ENCODE data around the gene PXDN.
"Not testable (repeated sequence)": the region's sequence is repeated elsewhere in the genome, so short reads cannot be mapped to it uniquely, and the experiment has no call there.

PXDN gene

DNA sequence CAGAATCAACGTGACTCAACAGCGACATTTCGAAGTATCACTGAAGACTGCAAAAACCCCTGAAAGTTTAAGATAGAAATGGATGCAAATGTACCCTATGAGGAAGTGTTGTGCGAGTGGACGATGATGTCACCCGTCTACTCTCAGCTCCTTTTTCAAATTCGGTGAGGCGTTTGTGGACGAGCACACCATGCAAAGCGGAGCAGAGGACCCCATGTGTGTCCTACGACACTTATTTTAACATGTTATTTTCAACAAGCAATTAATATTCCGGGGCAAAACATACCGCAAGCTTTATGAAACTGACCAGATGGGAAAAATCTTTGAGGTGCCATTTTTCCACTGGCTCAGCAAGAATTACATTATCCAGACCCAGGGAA, 2.0 kb downstream of the PXDN start:
- DNase-seq (ENCODE audit: extremely low read depth in 1 of 2, low read depth in 1 of 2): no peak

- no peak for DNase-seq (ENCODE audit: extremely low read depth in 1 of 2, low read depth in 1 of 2)
Observed at GRCh38 chr2:1741851-1742250, 2.5 kb downstream of the PXDN start.

DNA sequence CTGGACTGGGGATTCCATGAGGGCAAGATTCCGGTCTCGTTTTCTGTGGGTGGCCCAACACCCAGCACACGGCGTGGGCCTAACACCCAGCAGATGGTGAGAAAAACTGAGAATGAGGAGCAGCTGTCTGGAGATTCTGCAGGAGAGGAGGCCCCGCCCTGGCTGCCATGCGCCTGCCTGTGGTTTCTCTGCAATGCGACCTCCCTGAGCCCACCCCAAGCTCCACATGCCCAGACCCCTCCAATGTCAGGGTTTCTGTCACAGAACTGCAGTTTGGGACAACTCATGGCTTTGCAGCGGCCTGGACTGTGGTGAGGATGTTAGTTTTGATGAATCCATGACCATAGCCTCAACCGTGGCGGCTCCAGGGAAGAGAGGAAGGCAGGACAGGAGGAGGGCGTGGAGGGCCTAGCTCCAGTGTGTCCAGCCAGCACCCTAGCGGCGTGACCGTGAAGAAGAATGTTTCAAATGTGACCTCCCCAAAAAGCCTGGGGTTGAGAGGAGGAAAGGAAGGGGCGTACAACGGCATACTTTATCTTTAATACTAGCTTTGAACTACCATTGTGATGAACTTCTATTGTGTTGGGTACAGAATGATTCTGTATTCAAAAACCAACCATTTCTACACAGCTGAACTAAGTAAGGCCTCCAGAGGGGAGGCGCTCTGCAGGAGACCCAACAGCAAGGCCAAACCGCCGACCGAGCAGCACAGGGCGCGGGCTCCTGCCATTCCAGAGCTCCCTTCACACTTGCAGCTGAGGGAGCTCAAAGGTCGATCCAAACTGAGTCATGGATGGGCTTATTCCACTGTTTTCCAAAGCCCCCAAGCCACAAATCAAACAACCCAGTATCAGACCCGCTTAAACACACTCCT, 3.4 kb downstream of the PXDN start:
- no peak for DNase-seq (ENCODE audit: extremely low read depth in 1 of 2, low read depth in 1 of 2)

- DNase-seq (ENCODE audit: extremely low read depth in 1 of 2, low read depth in 1 of 2): no peak
Observed at GRCh38 chr2:1739961-1740715, 4.2 kb downstream of the PXDN start.

DNA sequence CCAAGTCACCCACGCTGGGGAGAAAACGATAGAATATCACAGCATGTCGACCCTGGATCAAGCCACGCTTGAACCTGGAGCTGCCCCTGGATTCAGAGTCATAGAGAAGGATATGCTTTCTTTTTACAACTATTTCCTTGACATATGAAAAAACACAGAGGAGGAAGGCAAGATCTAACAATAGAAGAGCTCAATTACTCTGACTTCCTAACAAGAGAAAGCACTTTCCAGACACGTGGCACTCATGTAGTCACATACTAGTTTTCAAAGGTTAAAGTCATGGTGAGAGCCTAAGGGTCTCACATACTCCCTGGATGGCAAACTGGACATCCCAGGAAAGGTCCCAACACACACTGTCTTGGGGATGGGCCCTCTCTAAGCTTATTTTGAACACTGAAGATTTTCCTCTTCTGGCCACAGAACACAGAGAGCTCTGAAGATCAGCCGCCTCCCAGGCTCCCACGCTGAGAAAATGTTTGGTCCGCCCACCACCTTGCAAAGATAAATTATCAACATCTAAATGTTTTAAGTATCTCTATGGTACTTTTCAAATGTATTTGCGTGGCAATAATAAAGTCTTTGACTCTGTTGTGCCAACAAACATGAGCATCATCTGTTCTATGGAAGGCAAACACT, 4.9 kb downstream of the PXDN start:
- DNase-seq (ENCODE audit: extremely low read depth in 1 of 2, low read depth in 1 of 2): no peak

DNA sequence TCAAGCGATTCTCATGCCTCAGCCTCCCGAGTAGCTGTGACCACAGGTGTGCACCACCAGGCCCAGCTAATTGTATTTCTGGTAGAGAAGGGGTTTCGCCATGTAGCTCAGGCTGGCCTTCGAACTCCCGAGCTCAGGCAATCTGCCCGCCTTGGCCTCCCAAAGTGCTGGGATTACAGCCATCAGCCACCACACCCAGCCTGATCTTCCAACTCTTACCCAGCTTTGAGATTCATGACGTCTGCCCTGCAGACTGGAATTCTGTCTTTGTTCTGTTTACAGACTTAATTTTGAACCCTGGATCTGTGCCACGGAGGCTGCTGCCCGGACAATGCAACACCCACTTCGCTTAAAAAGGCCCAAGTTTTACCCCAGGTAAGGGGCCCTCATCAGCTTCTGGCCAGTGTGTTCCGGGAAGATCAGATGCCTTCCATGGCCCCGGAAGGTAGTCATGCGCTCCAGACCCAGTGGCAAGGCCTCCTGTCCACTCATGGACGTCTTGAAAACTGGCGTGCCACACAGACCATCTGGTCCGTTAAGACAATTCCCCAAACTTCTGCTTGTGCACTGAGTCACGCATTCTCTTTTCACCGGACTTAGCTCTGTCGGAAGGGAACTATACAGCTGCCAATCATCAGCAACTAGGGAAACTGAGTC, 5.5 kb downstream of the PXDN start:
- DNase-seq (ENCODE audit: extremely low read depth in 1 of 2, low read depth in 1 of 2): no peak

- DNase-seq (ENCODE audit: extremely low read depth in 1 of 2, low read depth in 1 of 2): no peak
Observed at GRCh38 chr2:1738163-1738562, 6.2 kb downstream of the PXDN start.

- no peak for DNase-seq (ENCODE audit: extremely low read depth in 1 of 2, low read depth in 1 of 2)
Observed at GRCh38 chr2:1736997-1737480, 7.3 kb downstream of the PXDN start.

DNA sequence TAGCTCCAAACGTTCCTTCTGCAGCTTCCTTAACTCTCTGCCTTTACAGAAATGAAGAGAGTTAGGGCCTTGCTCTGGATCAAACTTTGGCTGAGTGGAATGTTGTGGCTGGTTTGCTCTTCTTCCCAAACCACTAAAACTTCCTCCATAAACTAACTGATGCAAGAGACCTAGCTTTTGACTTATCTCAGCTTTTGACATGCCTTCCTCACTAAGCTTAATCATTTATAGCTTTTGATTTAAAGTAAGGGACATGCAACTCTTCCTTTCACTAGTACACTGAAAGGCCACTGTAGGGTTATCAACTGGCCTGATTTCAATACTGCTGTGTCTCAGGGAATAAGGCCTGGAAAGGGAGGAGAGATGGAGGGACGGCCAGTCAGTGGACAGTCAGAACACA, 8.3 kb downstream of the PXDN start:
- no peak for DNase-seq (ENCODE audit: extremely low read depth in 1 of 2, low read depth in 1 of 2)

- DNase-seq (ENCODE audit: extremely low read depth in 1 of 2, low read depth in 1 of 2): not testable (repeated sequence)
Observed at GRCh38 chr2:1733298-1733697, 11.0 kb downstream of the PXDN start.

DNA sequence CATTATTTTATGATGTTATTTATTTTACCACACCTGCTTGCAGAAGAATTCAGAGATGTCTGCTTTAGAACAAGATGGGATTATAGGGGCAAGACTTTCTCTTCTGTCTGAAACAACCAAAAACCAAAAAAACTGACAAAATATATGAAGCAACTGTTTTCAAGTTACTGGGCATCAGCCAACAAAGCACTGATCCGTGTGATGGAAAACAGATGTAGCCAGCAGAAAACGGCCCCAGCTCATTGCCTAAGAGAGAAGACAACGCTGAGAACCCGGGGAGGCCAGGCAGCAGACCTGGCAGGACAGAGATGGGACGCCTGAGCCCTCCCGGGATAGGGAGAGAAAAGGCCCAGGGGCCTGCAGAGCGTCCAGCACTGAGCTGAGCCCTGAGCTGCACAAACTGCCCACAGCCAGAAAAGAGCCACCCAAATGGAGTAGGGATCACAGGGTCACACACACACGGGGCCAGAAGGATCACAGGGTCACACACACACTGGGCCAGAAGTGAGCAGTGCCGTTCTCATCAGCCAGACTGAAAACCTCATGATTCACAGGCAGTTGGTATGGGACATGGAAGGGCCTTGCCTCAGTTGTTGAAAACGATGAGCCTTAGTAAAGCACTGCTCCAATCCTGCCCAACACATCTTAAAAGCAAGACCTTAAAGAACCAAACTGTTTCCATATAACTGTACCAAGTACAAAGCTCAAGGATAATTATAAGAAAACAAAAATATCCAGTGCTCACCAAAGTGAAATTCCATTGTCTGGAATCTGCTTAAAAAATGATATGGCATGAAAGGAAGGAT, 12.1 kb downstream of the PXDN start:
- no peak for DNase-seq (ENCODE audit: extremely low read depth in 1 of 2, low read depth in 1 of 2)

GRCh38 chr2:1731447-1731962, 12.8 kb downstream of the PXDN start:
- DNase-seq (ENCODE audit: extremely low read depth in 1 of 2, low read depth in 1 of 2): no peak

DNA sequence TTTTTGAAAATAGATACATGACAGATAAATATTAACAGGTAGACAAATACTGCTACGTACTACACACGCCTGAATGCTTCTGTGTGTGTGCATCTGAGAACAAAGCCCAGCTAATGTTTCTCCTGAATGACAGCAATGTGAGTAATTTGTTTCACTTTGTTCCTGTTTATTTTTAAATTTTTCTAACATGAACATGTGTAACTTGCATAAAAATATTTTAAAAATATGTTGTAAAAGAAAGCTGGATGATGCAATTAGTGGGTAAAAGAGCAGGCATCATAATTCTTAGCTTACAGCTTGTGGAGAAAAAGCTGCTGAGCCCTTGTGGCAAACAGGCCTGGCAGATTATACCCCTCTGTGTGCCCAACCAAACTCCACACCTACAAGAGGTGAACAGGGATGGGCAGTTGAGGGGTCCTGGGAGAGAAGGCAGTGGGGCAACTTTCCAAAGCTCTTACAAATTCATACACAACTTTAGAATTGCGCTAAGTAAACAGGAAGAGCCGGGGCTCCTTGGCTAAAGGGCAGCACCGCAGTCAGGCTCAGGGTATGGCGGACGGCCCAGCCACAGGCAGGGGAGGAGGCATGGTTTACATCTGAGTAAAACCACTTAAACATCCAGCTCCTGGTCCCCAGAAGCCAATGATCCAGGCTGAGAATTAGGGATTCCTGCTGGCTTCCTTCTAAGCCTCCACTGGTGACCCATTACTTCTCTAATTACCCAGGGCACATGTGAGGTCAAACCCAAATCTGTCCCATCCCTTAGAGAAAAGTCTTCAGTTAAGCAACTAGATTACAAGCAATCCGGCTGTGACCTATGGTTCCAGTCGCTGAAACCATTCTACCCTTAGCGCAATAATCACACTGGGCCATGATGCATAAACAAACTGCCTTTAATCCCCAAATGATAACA, 14.0 kb downstream of the PXDN start:
- no peak for DNase-seq (ENCODE audit: extremely low read depth in 1 of 2, low read depth in 1 of 2)

- DNase-seq (ENCODE audit: extremely low read depth in 1 of 2, low read depth in 1 of 2): no peak
Observed at GRCh38 chr2:1729242-1729641, 15.1 kb downstream of the PXDN start.

- no peak for DNase-seq (ENCODE audit: extremely low read depth in 1 of 2, low read depth in 1 of 2)
Observed at GRCh38 chr2:1728821-1729220, 15.5 kb downstream of the PXDN start.

DNA sequence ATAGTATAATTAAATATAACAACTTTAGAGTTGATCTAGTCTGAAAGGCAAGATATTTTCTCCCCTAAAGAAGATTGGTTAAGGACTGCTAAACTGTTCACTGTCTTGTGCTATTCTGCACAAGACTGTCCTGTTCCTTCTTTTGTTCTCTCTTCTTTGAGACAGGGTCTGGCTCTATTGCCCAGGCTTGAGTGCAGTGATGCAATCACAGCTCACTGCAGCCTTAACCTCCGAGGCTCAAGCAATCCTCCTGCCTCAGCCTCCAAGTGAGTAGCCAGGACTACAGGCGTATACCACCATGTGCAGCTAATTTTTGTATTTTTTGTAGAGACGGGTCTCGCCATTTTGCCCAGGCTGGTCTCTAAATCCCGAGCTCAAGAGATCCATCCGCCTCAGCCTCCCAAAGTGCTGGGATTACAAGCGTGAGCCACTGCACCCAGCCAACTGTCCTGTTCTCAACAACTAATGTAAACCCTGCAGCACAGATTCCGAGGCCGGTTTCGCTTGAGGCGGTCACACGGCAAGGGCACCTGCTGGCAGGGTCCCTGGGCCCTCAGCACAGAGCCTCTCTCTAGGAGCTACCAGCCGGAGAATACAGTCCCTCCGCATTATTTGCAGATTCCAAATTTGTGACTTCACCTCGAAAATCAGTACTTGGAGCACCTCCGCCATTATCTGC, 16.4 kb downstream of the PXDN start:
- DNase-seq (ENCODE audit: extremely low read depth in 1 of 2, low read depth in 1 of 2): no peak

- no peak for DNase-seq (ENCODE audit: extremely low read depth in 1 of 2, low read depth in 1 of 2)
Observed at GRCh38 chr2:1727101-1727771, 17.1 kb downstream of the PXDN start.

DNA sequence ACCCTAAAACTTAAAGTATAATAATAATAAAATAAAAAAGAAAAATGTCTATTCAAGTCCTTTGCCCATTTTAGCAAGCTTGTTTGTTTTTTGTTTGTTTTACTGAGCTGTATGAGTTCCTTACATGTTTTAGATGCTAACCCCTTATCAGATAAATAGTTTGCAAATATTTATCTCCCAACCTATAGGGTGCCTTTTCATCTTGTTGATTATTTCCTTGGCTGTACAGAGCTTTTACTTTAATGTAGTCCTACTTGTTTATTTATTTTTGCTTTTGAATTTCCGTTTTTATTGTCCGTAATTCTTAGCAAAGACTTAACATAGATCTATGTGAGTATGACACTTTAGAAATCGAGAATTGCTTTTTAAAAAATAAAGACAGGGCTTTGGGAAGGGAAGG, 17.8 kb downstream of the PXDN start:
- no peak for DNase-seq (ENCODE audit: extremely low read depth in 1 of 2, low read depth in 1 of 2)
